GM21737 (cell line): ENCODE results near the gene OTOP3.

Experiments
- ATAC-seq: cut with Tn5 transposase; IDR thresholded peaks from one replicate; pipeline ENCODE4 v1.9.1; 2021; ENCODE audit warnings: mild to moderate bottlenecking, moderate library complexity; ENCODE audit not compliant: unreplicated experiment

Gene OTOP3

GRCh38 chr17:74916851-74917199, 18.9 kb upstream of the OTOP3 start:
- no peak for ATAC-seq

GRCh38 chr17:74917430-74917829, 18.3 kb upstream of the OTOP3 start:
- no peak for ATAC-seq

GRCh38 chr17:74918906-74919305, 16.8 kb upstream of the OTOP3 start:
- ATAC-seq, result no peak

GRCh38 chr17:74919440-74920305, 16.0 kb upstream of the OTOP3 start:
- no peak for ATAC-seq

- no peak for ATAC-seq
Observed at GRCh38 chr17:74920306-74920620, 15.4 kb upstream of the OTOP3 start.

GRCh38 chr17:74920642-74921025, 15.1 kb upstream of the OTOP3 start:
- no peak for ATAC-seq

GRCh38 chr17:74921026-74921681, 14.5 kb upstream of the OTOP3 start:
- no peak for ATAC-seq

GRCh38 chr17:74921769-74922168, 13.9 kb upstream of the OTOP3 start:
- ATAC-seq, result no peak

GRCh38 chr17:74922172-74922571, 13.5 kb upstream of the OTOP3 start:
- ATAC-seq, result no peak

- no peak for ATAC-seq
Observed at GRCh38 chr17:74922694-74923537, 12.8 kb upstream of the OTOP3 start, which contains the start of gene USH1G. TSS of gene USH1G (minus strand) at chr17:74923255. CDS start at chr17:74923073, 182 bp downstream.

GRCh38 chr17:74923538-74924249, 12.0 kb upstream of the OTOP3 start:
- ATAC-seq, result no peak

GRCh38 chr17:74924250-74924948, 11.3 kb upstream of the OTOP3 start, which contains the start of gene OTOP2:
TSS of gene OTOP2 (plus strand) at chr17:74924273. CDS start at chr17:74924633, 360 bp downstream.
- no peak for ATAC-seq

GRCh38 chr17:74925242-74925641, 10.5 kb upstream of the OTOP3 start:
- no peak for ATAC-seq

- ATAC-seq, result no peak
Observed at GRCh38 chr17:74928786-74929185, 6.9 kb upstream of the OTOP3 start.

GRCh38 chr17:74930535-74931036, 5.1 kb upstream of the OTOP3 start:
- no peak for ATAC-seq

GRCh38 chr17:74935048-74935447, 650 bp upstream of the OTOP3 start:
- no peak for ATAC-seq

GRCh38 chr17:74936470-74936799, 737 bp downstream of the OTOP3 start:
- ATAC-seq, result no peak

GRCh38 chr17:74937064-74938051, 1.7 kb downstream of the OTOP3 start:
- no peak for ATAC-seq
